HAP-1 (cell line): ENCODE results near the gene RIN1.
"Not testable (repeated sequence)": the region's sequence is repeated elsewhere in the genome, so short reads cannot be mapped to it uniquely, and the experiment has no call there.

Experiments used
- DNase-seq, 2 experiments: peaks; one replicate each; pipeline ENCODE4 v3.0.0-alpha.2; 2016 to 2020; ENCODE audit warnings: low spot score in 2 of 2
- H3K27me3 ChIP-seq: fragments of 250-450 bp; sonication (Bioruptor Pico); 2 replicates; pipeline ENCODE4 v1.5.1; 2020; ENCODE audit warnings: low read depth, mild to moderate bottlenecking, moderate library complexity
- H3K36me3 ChIP-seq: fragments of 250-450 bp; sonication (Bioruptor Pico); replicated peaks from 2 replicates; pipeline ENCODE4 v1.5.1; 2020; ENCODE audit warnings: mild to moderate bottlenecking
- H3K4me1 ChIP-seq: fragments of 250-450 bp; sonication (Bioruptor Pico); 2 replicates; pipeline ENCODE4 v1.5.1; 2020; ENCODE audit warnings: mild to moderate bottlenecking
- H3K4me3 ChIP-seq: fragments of 250-450 bp; sonication (Bioruptor Pico); 2 replicates; pipeline ENCODE4 v1.5.1; 2020; ENCODE audit warnings: mild to moderate bottlenecking, moderate library complexity
- H3K9me3 ChIP-seq: fragments of 250-450 bp; sonication (Bioruptor Pico); 2 replicates; pipeline ENCODE4 v1.5.1; 2020; ENCODE audit warnings: mild to moderate bottlenecking, moderate library complexity
- in situ Hi-C: fragments of 300-500 bp; cut with MboI; formaldehyde crosslinking; loops from 3 replicates; pipeline ENCODE4 v1.14.3; 2020; ENCODE audit warnings: low sequenced_read_pairs, inconsistent platforms, mixed read lengths

Gene RIN1

GRCh38 chr11:66336234-66337102 lies at the start of gene RIN1:
TSS of gene RIN1 (minus strand) at chr11:66336434. CDS start at chr11:66336402, 32 bp downstream.
- Histone ChIP-seq H3K27me3 (no peaks in the 10 kb centered on the region), H3K36me3 (peaks cover 10% of the 10 kb centered on the region), H3K4me3 (no peak within 1 kb of the TSS), H3K4me1 (no peaks in the 10 kb centered on the region), H3K9me3 (no peaks in the 10 kb centered on the region)
- in situ Hi-C loops = no loop called here
- peak; percentile 7 to 37 for DNase-seq

GRCh38 chr11:66384316-66384715 lies 48.1 kb upstream of the RIN1 start:
- DNase-seq, H3K4me1 ChIP-seq, H3K9me3 ChIP-seq, in situ Hi-C loops, H3K36me3 ChIP-seq, H3K27me3 ChIP-seq, H3K4me3 ChIP-seq: not testable (repeated sequence)

GRCh38 chr11:66380264-66380663 lies 44.0 kb upstream of the RIN1 start:
- H3K4me3 ChIP-seq, H3K27me3 ChIP-seq, H3K36me3 ChIP-seq, in situ Hi-C loops, H3K4me1 ChIP-seq, H3K9me3 ChIP-seq, DNase-seq: not testable (repeated sequence)

- H3K4me3 ChIP-seq, H3K27me3 ChIP-seq, H3K9me3 ChIP-seq, in situ Hi-C loops, DNase-seq: not testable (repeated sequence)
- H3K36me3 ChIP-seq = peaks cover 15% of the 10 kb centered on the region
- peaks cover 11% of the 10 kb centered on the region for H3K4me1 ChIP-seq
These were observed 37.6 kb upstream of the RIN1 start for GRCh38 chr11:66373690-66374287.

- Histone ChIP-seq H3K36me3 (peaks cover 20% of the 10 kb centered on the region), H3K4me1 (peaks cover 11% of the 10 kb centered on the region), H3K4me3 (no peak overlapping the region), H3K27me3 (no peaks in the 10 kb centered on the region), H3K9me3 (no peaks in the 10 kb centered on the region)
- in situ Hi-C loops = no loop called here
- no peak for DNase-seq
These were observed 37.0 kb upstream of the RIN1 start for GRCh38 chr11:66373265-66373664.

GRCh38 chr11:66371627-66372415 lies 35.6 kb upstream of the RIN1 start, which contains the start of gene SLC29A2:
TSS of gene SLC29A2 (minus strand) at chr11:66371760. CDS start at chr11:66371591, 169 bp downstream.
- H3K27me3 ChIP-seq = no peaks in the 10 kb centered on the region
- DNase-seq = peak; percentile 93 to 98
- H3K4me1 ChIP-seq = peaks cover 11% of the 10 kb centered on the region
- H3K36me3 ChIP-seq = peaks cover 33% of the 10 kb centered on the region
- H3K9me3 ChIP-seq = no peaks in the 10 kb centered on the region
- H3K4me3 ChIP-seq = peak within 1 kb of the TSS; percentile 79
- in situ Hi-C loops = no loop called here

- no peaks in the 10 kb centered on the region for H3K9me3 ChIP-seq
- no peak for DNase-seq
- H3K36me3 ChIP-seq = peaks cover 57% of the 10 kb centered on the region
- in situ Hi-C loops = no loop called here
- H3K27me3 ChIP-seq = no peaks in the 10 kb centered on the region
- H3K4me3 ChIP-seq = no peak overlapping the region
- peaks cover 11% of the 10 kb centered on the region for H3K4me1 ChIP-seq
These were observed 33.0 kb upstream of the RIN1 start for GRCh38 chr11:66369073-66369894.

- no peak for DNase-seq
- Histone ChIP-seq H3K36me3 (peaks cover 61% of the 10 kb centered on the region), H3K4me3 (no peak overlapping the region), H3K9me3 (no peaks in the 10 kb centered on the region), H3K4me1 (peaks cover 9% of the 10 kb centered on the region), H3K27me3 (no peaks in the 10 kb centered on the region)
- in situ Hi-C loops = no loop called here
These were observed 32.2 kb upstream of the RIN1 start for GRCh38 chr11:66368484-66368883.

GRCh38 chr11:66367561-66368312 lies 31.5 kb upstream of the RIN1 start:
- in situ Hi-C loops = no loop called here
- no peak for DNase-seq
- H3K4me1 ChIP-seq = peaks cover 8% of the 10 kb centered on the region
- H3K9me3 ChIP-seq = no peaks in the 10 kb centered on the region
- H3K36me3 ChIP-seq = peaks cover 68% of the 10 kb centered on the region
- no peaks in the 10 kb centered on the region for H3K27me3 ChIP-seq
- no peak overlapping the region for H3K4me3 ChIP-seq

GRCh38 chr11:66366844-66367477 lies 30.7 kb upstream of the RIN1 start:
- Histone ChIP-seq H3K4me3 (no peak overlapping the region), H3K4me1 (peaks cover 8% of the 10 kb centered on the region), H3K27me3 (no peaks in the 10 kb centered on the region), H3K9me3 (no peaks in the 10 kb centered on the region), H3K36me3 (peaks cover 76% of the 10 kb centered on the region)
- no peak for DNase-seq
- in situ Hi-C loops = no loop called here

GRCh38 chr11:66365711-66366619 lies 29.7 kb upstream of the RIN1 start:
- Histone ChIP-seq H3K27me3 (no peaks in the 10 kb centered on the region), H3K9me3 (no peaks in the 10 kb centered on the region), H3K36me3 (peaks cover 78% of the 10 kb centered on the region), H3K4me3 (no peak overlapping the region), H3K4me1 (peaks cover 8% of the 10 kb centered on the region)
- DNase-seq = no peak
- in situ Hi-C loops = no loop called here
